Thyroid gland (tissue), 4 donors: ENCODE results near the gene CHST11.

Experiments used
- POLR2A ChIP-seq, 2 donors: fragments of 450-650 bp; IDR thresholded peaks; one replicate each; pipeline ENCODE4 v1.6.1; 2017; ENCODE audit warnings: antibody characterized with exemption in 2 of 2, mild to moderate bottlenecking in 2 of 2, moderate library complexity in 1 of 2
- TF ChIP-seq, protein P1 (sequence below), 6 experiments: fragments of 200-600 bp in 3 of 6; fragments of 450-650 bp in 3 of 6; sonication (generic) in 3 of 6; IDR thresholded peaks; one replicate each; pipeline ENCODE4 v1.5.1; 2016 to 2019; ENCODE audit warnings: antibody characterized with exemption in 6 of 6, mild to moderate bottlenecking in 2 of 6, inconsistent platforms in 1 of 6, moderate library complexity in 1 of 6

DNA sequence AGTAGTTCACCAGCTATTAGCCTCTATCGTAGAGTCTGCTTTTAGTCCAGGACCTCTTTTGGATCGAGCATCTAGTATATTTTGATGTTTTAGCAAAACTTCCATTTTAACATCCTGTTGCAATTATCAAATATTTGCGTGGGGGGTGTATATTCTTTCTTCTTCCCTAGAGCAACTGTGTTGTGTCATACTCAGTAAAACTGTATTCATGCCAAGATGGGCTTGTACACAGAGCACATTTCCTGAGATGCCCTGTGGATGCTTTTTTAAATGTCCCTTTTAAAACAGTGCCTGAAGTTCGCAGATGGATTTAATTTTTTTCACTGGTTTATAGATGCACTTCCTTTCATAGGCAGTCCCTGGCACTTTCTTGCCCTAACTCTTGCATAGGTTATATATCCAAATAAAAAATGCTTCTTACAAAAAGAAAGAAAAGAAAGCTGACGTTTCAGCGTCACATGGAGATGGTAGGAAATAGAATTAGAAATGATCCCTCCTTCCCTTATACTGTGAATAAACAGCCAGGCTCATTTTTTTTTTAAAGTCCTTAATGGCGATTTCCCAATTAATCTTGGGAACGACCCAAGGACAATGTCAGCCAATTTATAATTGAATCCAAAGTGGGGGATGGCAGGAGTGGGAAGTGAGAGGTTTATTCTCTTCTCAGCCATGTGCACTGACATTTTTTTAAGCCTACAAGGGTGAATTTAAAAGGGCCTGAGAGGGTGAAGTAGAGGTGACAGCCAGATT, 254.4 kb downstream of the CHST11 start:
- TF ChIP-seq, protein P1, sequence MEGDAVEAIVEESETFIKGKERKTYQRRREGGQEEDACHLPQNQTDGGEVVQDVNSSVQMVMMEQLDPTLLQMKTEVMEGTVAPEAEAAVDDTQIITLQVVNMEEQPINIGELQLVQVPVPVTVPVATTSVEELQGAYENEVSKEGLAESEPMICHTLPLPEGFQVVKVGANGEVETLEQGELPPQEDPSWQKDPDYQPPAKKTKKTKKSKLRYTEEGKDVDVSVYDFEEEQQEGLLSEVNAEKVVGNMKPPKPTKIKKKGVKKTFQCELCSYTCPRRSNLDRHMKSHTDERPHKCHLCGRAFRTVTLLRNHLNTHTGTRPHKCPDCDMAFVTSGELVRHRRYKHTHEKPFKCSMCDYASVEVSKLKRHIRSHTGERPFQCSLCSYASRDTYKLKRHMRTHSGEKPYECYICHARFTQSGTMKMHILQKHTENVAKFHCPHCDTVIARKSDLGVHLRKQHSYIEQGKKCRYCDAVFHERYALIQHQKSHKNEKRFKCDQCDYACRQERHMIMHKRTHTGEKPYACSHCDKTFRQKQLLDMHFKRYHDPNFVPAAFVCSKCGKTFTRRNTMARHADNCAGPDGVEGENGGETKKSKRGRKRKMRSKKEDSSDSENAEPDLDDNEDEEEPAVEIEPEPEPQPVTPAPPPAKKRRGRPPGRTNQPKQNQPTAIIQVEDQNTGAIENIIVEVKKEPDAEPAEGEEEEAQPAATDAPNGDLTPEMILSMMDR (IDR thresholded peaks at IDR 0.05): no peak
- TF ChIP-seq POLR2A (IDR thresholded peaks at IDR 0.05): no peak
